ENCODE results near the gene RFX2.
"Not testable (repeated sequence)": the region's sequence is repeated elsewhere in the genome, so short reads cannot be mapped to it uniquely, and the experiment has no call there.

RFX2 gene

DNA sequence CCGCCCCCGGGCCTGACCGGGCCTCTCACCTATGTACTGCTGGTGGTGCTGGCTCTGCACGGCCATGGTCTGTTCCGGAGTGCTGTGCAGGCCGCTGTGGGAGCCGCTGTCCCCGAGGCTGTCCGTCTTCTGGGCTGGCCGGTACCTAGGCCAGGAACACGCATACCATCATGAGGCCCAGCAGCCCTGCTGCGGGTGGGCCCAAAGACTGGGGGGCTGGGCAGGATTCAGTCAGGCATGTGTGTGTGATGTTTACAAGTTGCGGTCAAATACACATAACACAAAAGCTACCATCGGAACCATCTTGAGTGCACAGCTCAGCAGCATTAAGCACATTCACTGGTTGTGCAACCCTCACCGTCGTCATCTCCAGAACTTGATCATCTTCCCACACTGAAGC, 100.2 kb downstream of the RFX2 start:
- no peak overlapping the region for H2AFZ ChIP-seq (ENCODE audit: low read depth)
- H3K36me3 ChIP-seq (ENCODE audit: insufficient read depth) = no peaks in the 10 kb centered on the region
- no peak overlapping the region for H3K9ac ChIP-seq
- no peaks in the 10 kb centered on the region for H3K27me3 ChIP-seq (ENCODE audit: insufficient read depth, low read depth)
- H3K4me3 ChIP-seq (IDR thresholded peaks at IDR 0.05; ENCODE audit: insufficient read depth, low read depth, low read length) = no peak overlapping the region
- TF ChIP-seq, protein P1, sequence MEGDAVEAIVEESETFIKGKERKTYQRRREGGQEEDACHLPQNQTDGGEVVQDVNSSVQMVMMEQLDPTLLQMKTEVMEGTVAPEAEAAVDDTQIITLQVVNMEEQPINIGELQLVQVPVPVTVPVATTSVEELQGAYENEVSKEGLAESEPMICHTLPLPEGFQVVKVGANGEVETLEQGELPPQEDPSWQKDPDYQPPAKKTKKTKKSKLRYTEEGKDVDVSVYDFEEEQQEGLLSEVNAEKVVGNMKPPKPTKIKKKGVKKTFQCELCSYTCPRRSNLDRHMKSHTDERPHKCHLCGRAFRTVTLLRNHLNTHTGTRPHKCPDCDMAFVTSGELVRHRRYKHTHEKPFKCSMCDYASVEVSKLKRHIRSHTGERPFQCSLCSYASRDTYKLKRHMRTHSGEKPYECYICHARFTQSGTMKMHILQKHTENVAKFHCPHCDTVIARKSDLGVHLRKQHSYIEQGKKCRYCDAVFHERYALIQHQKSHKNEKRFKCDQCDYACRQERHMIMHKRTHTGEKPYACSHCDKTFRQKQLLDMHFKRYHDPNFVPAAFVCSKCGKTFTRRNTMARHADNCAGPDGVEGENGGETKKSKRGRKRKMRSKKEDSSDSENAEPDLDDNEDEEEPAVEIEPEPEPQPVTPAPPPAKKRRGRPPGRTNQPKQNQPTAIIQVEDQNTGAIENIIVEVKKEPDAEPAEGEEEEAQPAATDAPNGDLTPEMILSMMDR (conservative IDR thresholded peaks at IDR 0.05; ENCODE audit: low read depth, low read length) = no peak
- H3K4me2 ChIP-seq = no peak overlapping the region
- no peaks in the 10 kb centered on the region for H3K79me2 ChIP-seq (ENCODE audit: insufficient read depth, low read depth)
- H3K4me1 ChIP-seq (ENCODE audit: low read depth, poor library complexity, severe bottlenecking) = no peaks in the 10 kb centered on the region
- no peaks in the 10 kb centered on the region for H4K20me1 ChIP-seq (ENCODE audit: insufficient read depth)
- H3K27ac ChIP-seq = no peak overlapping the region

DNA sequence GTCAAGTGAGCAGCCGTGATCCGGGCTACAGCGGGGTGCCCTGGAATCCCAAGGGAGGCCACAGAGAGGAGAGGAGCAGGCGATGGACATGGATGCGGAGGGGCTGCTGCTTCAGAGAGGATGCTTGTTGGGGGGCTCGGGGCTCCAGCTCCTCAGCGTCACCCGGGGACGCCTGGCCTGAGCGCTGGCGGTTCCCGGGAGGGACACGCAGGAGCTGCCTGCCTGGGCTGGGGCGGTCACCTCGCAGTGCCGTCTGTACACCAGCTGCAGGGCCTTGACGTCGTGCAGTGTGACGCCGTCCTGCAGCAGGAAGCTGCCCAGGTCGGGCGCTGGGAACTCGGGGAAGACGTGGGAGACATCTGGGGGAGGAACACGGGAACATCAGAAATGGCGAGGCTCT, 102.4 kb downstream of the RFX2 start:
- H2AFZ ChIP-seq (ENCODE audit: low read depth) = no peak overlapping the region
- H4K20me1 ChIP-seq (ENCODE audit: insufficient read depth) = no peaks in the 10 kb centered on the region
- H3K27me3 ChIP-seq (ENCODE audit: insufficient read depth, low read depth) = no peaks in the 10 kb centered on the region
- H3K4me3 ChIP-seq (IDR thresholded peaks at IDR 0.05; ENCODE audit: insufficient read depth, low read depth, low read length) = no peak overlapping the region
- H3K4me2 ChIP-seq = no peak overlapping the region
- H3K79me2 ChIP-seq (ENCODE audit: insufficient read depth, low read depth) = no peaks in the 10 kb centered on the region
- no peak overlapping the region for H3K27ac ChIP-seq
- H3K36me3 ChIP-seq (ENCODE audit: insufficient read depth) = no peaks in the 10 kb centered on the region
- no peaks in the 10 kb centered on the region for H3K4me1 ChIP-seq (ENCODE audit: low read depth, poor library complexity, severe bottlenecking)
- no peak overlapping the region for H3K9ac ChIP-seq
- TF ChIP-seq, protein P1 (conservative IDR thresholded peaks at IDR 0.05; ENCODE audit: low read depth, low read length) = no peak

DNA sequence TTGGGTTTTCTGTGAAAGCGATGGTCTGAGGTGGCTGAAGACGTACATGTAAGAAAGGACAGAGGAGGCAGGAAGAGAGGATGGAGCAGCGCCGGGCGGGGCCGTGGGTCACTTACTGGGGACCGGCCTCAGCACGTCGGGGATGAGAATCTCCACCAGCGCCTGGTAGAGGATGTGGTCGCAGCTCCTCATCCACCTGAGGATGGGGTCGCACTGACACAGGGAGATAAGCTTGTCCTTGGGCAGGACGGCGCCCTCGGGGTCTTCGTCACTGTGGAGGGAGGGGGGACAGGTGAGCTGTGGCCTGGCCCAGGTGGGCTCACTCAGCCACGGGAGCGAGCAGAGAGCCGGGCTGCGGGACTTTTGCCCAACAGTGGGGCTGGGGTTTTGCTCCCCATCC, 103.4 kb downstream of the RFX2 start:
- Histone ChIP-seq H3K27ac (no peak overlapping the region), H4K20me1 (ENCODE audit: insufficient read depth) (no peaks in the 10 kb centered on the region), H3K9ac (no peak overlapping the region), H3K79me2 (ENCODE audit: insufficient read depth, low read depth) (no peaks in the 10 kb centered on the region), H3K4me3 (IDR thresholded peaks at IDR 0.05; ENCODE audit: insufficient read depth, low read depth, low read length) (no peak overlapping the region), H3K27me3 (ENCODE audit: insufficient read depth, low read depth) (no peaks in the 10 kb centered on the region), H3K36me3 (ENCODE audit: insufficient read depth) (no peaks in the 10 kb centered on the region), H3K4me2 (no peak overlapping the region), H2AFZ (ENCODE audit: low read depth) (no peak overlapping the region), H3K4me1 (ENCODE audit: low read depth, poor library complexity, severe bottlenecking) (no peaks in the 10 kb centered on the region)
- TF ChIP-seq, protein P1 (conservative IDR thresholded peaks at IDR 0.05; ENCODE audit: low read depth, low read length) = no peak

DNA sequence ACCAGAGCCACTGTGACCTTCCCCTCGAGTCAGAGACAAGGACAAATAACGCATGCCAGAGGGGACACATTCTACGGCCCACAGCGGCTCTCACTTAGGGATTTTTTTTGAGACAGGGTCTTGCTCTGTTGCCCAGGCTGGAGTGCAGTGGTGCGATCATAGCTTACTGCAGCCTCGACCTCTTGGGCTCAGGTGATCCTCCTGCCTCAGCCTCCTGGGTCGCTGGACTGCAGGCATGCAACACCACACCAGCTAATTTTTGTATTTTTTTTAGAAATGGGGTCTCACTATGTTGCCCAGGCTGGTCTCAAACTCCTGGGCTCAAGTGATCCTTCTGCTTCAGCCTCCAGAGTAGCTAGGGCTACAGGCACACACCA, 104.2 kb downstream of the RFX2 start:
- not testable (repeated sequence) for H2AFZ ChIP-seq (ENCODE audit: low read depth); H3K9ac ChIP-seq; H3K27ac ChIP-seq; H4K20me1 ChIP-seq (ENCODE audit: insufficient read depth); H3K4me2 ChIP-seq; H3K27me3 ChIP-seq (ENCODE audit: insufficient read depth, low read depth); H3K4me1 ChIP-seq (ENCODE audit: low read depth, poor library complexity, severe bottlenecking); H3K36me3 ChIP-seq (ENCODE audit: insufficient read depth); H3K4me3 ChIP-seq (IDR thresholded peaks at IDR 0.05; ENCODE audit: insufficient read depth, low read depth, low read length); H3K79me2 ChIP-seq (ENCODE audit: insufficient read depth, low read depth)

DNA sequence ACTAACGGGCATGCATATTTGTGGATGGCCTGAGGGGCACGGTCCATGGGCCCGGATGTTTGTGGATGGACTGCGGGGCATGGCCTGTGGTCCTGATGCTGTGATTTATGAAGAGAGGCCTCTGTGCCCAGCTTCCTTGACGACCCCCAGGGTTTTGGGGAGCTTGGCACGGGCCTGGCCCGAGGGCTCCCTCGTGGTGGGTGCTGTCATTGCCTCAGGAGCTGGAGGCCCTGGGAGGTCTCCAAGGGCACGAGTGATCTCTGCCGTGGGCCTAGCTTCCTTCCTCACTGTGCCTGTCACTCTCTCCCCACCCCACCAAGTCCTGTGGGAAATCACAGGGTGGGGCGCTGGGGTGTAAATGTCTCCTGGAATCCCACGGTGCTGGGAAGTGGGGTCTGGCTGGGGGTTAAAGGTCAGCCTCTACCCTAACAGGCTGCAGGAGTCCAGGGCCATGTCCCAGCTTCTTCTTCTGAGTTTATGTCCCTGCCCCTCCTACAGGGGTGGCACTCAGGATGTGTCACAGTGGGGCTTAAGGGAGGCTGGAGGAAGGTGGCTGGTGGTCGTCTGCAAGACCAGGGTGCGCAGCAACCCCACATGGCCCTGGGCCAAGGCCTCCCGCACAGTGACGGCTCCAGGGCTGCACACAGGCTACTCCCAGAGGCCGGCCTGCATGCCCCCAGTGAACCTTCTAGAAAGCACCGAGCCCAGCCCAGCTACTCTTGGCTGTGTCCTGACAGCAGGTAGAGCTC, 104.8 kb downstream of the RFX2 start:
- Histone ChIP-seq H3K36me3 (ENCODE audit: insufficient read depth) (no peaks in the 10 kb centered on the region), H3K4me2 (no peak overlapping the region), H3K27ac (no peak overlapping the region), H4K20me1 (ENCODE audit: insufficient read depth) (no peaks in the 10 kb centered on the region), H3K9ac (no peak overlapping the region), H2AFZ (ENCODE audit: low read depth) (no peak overlapping the region), H3K4me1 (ENCODE audit: low read depth, poor library complexity, severe bottlenecking) (no peaks in the 10 kb centered on the region), H3K79me2 (ENCODE audit: insufficient read depth, low read depth) (no peaks in the 10 kb centered on the region), H3K27me3 (ENCODE audit: insufficient read depth, low read depth) (no peaks in the 10 kb centered on the region), H3K4me3 (IDR thresholded peaks at IDR 0.05; ENCODE audit: insufficient read depth, low read depth, low read length) (no peak overlapping the region)
- TF ChIP-seq, protein P1 (conservative IDR thresholded peaks at IDR 0.05; ENCODE audit: low read depth, low read length) = no peak

Measured in KMS-11 (cell line).